HG02943 (cell line): Measurements from ENCODE around the gene TEX29.

Source experiments
- ATAC-seq: cut with Tn5 transposase; IDR thresholded peaks from one replicate; pipeline ENCODE4 v1.9.1; 2021; ENCODE audit warnings: mild to moderate bottlenecking, low read depth, moderate library complexity; ENCODE audit not compliant: unreplicated experiment

The TEX29 gene

GRCh38 chr13:111363591-111363990 is 43.1 kb downstream of the TEX29 start:
- no peak for ATAC-seq

- ATAC-seq = no peak
Observed at GRCh38 chr13:111365149-111366005, 44.9 kb downstream of the TEX29 start.

- no peak for ATAC-seq
Observed at GRCh38 chr13:111367340-111367739, 46.9 kb downstream of the TEX29 start.

GRCh38 chr13:111368091-111368490 is 47.6 kb downstream of the TEX29 start:
- no peak for ATAC-seq

GRCh38 chr13:111370147-111370546 is 49.7 kb downstream of the TEX29 start:
- ATAC-seq = no peak

GRCh38 chr13:111370570-111371535 is 50.4 kb downstream of the TEX29 start:
- ATAC-seq = no peak

- no peak for ATAC-seq
Observed at GRCh38 chr13:111371720-111372119, 51.3 kb downstream of the TEX29 start.

GRCh38 chr13:111372651-111373425 is 52.4 kb downstream of the TEX29 start:
- ATAC-seq = no peak

- no peak for ATAC-seq
Observed at GRCh38 chr13:111373486-111373885, 53.0 kb downstream of the TEX29 start.

- no peak for ATAC-seq
Observed at GRCh38 chr13:111380431-111380830, 60.0 kb downstream of the TEX29 start.

- no peak for ATAC-seq
Observed at GRCh38 chr13:111382411-111382810, 62.0 kb downstream of the TEX29 start.

GRCh38 chr13:111382877-111383276 is 62.4 kb downstream of the TEX29 start:
- ATAC-seq = no peak

GRCh38 chr13:111383591-111384440 is 63.4 kb downstream of the TEX29 start:
- ATAC-seq = no peak

GRCh38 chr13:111384441-111385182 is 64.2 kb downstream of the TEX29 start:
- no peak for ATAC-seq

- ATAC-seq = no peak
Observed at GRCh38 chr13:111385183-111385857, 64.9 kb downstream of the TEX29 start.

GRCh38 chr13:111387026-111387871 is 66.8 kb downstream of the TEX29 start:
- no peak for ATAC-seq

GRCh38 chr13:111387945-111388600 is 67.6 kb downstream of the TEX29 start:
- no peak for ATAC-seq
